Measurements from ENCODE around the gene IGSF21.

Gene IGSF21

DNA sequence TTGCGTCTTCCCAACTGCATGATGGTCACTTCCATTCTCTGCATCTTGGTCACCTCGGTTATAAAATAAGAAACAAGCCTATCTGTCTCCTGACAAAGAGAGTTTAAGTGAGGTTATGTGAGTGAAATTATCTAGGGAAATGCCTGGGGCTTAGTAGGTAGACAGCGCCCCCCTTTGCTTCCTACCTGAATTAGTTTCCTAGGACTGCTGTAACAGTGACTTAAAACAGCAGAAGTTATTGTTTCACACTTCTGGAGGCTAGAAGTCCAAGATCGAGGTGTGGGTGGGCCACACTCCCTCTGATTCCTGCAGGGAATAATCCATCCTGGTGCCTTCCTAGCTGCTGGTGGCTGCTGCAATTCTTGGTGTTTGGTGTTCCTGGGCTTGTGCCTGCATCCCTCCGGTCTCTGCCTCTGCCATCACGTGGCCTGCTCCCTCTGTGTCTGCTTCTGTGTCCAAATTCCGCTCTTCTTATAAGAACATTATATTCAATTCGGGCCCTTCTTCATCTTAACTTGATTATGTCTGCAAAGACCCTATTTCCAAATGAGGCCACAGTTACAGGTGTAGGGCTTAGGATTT lies 92.6 kb downstream of the IGSF21 start:
- H3K27ac ChIP-seq (replicated peaks): no peak overlapping the region
- H3K27me3 ChIP-seq (ENCODE audit: insufficient read depth, poor library complexity, severe bottlenecking): peaks cover 9% of the 10 kb centered on the region
- no peak overlapping the region for H3K4me3 ChIP-seq (replicated peaks; ENCODE audit: insufficient read depth, low read length)
- TF ChIP-seq, protein P1, sequence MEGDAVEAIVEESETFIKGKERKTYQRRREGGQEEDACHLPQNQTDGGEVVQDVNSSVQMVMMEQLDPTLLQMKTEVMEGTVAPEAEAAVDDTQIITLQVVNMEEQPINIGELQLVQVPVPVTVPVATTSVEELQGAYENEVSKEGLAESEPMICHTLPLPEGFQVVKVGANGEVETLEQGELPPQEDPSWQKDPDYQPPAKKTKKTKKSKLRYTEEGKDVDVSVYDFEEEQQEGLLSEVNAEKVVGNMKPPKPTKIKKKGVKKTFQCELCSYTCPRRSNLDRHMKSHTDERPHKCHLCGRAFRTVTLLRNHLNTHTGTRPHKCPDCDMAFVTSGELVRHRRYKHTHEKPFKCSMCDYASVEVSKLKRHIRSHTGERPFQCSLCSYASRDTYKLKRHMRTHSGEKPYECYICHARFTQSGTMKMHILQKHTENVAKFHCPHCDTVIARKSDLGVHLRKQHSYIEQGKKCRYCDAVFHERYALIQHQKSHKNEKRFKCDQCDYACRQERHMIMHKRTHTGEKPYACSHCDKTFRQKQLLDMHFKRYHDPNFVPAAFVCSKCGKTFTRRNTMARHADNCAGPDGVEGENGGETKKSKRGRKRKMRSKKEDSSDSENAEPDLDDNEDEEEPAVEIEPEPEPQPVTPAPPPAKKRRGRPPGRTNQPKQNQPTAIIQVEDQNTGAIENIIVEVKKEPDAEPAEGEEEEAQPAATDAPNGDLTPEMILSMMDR (IDR thresholded peaks at IDR 0.05; ENCODE audit: insufficient read depth, low read length): no peak
- TF ChIP-seq, protein P2, sequence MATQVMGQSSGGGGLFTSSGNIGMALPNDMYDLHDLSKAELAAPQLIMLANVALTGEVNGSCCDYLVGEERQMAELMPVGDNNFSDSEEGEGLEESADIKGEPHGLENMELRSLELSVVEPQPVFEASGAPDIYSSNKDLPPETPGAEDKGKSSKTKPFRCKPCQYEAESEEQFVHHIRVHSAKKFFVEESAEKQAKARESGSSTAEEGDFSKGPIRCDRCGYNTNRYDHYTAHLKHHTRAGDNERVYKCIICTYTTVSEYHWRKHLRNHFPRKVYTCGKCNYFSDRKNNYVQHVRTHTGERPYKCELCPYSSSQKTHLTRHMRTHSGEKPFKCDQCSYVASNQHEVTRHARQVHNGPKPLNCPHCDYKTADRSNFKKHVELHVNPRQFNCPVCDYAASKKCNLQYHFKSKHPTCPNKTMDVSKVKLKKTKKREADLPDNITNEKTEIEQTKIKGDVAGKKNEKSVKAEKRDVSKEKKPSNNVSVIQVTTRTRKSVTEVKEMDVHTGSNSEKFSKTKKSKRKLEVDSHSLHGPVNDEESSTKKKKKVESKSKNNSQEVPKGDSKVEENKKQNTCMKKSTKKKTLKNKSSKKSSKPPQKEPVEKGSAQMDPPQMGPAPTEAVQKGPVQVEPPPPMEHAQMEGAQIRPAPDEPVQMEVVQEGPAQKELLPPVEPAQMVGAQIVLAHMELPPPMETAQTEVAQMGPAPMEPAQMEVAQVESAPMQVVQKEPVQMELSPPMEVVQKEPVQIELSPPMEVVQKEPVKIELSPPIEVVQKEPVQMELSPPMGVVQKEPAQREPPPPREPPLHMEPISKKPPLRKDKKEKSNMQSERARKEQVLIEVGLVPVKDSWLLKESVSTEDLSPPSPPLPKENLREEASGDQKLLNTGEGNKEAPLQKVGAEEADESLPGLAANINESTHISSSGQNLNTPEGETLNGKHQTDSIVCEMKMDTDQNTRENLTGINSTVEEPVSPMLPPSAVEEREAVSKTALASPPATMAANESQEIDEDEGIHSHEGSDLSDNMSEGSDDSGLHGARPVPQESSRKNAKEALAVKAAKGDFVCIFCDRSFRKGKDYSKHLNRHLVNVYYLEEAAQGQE (IDR thresholded peaks at IDR 0.05; ENCODE audit: insufficient replicate concordance, low read depth): no peak
- no peak for TF ChIP-seq SPI1 (IDR thresholded peaks at IDR 0.05; ENCODE audit: borderline replicate concordance, low read depth)
- no peak for TF ChIP-seq POLR2AphosphoS5 (IDR thresholded peaks at IDR 0.05; ENCODE audit: low read depth)
- TF ChIP-seq GABPA (IDR thresholded peaks at IDR 0.05; ENCODE audit: low read depth): no peak
- no peak for DNase-seq (ENCODE audit: low read depth in 1 of 2, low spot score in 1 of 2)

DNA sequence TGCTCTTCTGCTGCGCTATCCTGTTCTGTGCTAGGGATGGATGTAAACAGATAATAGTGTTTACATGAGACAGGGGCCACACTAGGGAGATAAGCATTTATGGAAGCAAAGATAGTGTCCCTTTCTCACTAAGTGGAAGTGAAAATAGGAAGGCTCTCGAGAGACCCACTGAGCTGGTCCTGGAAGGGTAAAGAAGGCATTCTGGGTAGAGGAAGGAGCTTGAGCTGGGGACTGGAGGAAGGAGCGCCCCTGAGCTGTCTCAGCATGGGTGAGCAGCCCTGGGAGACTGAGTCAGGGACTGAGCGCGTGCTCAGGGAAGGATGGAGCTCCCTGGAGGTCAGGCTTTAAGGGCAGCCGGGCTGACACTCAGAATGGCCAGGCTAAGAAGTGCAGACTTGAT lies 93.3 kb downstream of the IGSF21 start:
- TF ChIP-seq SPI1 (IDR thresholded peaks at IDR 0.05; ENCODE audit: borderline replicate concordance, low read depth): no peak
- TF ChIP-seq, protein P1 (IDR thresholded peaks at IDR 0.05; ENCODE audit: insufficient read depth, low read length): no peak
- TF ChIP-seq, protein P2 (IDR thresholded peaks at IDR 0.05; ENCODE audit: insufficient replicate concordance, low read depth): no peak
- TF ChIP-seq GABPA (IDR thresholded peaks at IDR 0.05; ENCODE audit: low read depth): no peak
- TF ChIP-seq POLR2AphosphoS5 (IDR thresholded peaks at IDR 0.05; ENCODE audit: low read depth): no peak
- Histone ChIP-seq H3K27ac (replicated peaks) (no peak overlapping the region), H3K27me3 (ENCODE audit: insufficient read depth, poor library complexity, severe bottlenecking) (peaks cover 7% of the 10 kb centered on the region), H3K4me3 (replicated peaks; ENCODE audit: insufficient read depth, low read length) (no peak overlapping the region)
- no peak for DNase-seq (ENCODE audit: low read depth in 1 of 2, low spot score in 1 of 2)

DNA sequence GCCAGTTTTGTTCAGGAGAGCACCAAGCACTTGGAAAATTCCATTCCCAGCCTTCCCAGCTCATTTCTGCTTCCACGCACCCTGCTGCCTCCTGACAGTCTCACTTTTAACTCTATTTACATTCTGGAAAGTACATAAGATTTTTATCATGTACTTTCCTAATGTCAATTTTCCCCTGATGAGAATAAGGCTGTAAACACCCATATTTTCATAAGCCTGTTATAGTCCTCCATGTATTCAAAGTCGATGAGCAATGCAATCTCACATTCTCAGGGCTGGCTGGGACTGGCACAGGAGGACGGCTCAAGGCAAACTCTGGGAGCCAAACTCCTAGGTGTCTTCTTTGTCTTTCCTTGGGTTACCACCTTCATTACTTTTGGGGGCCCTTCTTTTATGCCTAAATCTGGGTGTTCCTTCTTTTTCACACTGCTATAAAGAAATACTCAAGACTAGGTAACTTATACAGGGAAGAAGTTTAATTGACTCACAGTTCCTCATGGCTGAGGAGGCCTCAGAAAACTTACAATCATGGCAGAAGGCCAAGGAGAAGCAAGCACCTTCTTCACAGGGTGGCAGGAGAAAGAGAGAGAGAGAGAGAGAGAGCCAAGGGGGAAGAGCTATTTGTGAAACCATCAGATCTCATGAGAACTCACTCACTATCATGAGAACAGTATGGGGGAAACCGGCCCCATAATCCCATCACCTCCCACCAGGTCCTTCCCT lies 94.6 kb downstream of the IGSF21 start:
- no peak overlapping the region for H3K27ac ChIP-seq (replicated peaks)

More for the DNA sequence above, 94.6 kb downstream of the IGSF21 start:
- DNase-seq (ENCODE audit: low read depth in 1 of 2, low spot score in 1 of 2): no peak
- TF ChIP-seq, protein P1 (IDR thresholded peaks at IDR 0.05; ENCODE audit: insufficient read depth, low read length): no peak
- TF ChIP-seq, protein P2 (IDR thresholded peaks at IDR 0.05; ENCODE audit: insufficient replicate concordance, low read depth): no peak
- TF ChIP-seq POLR2AphosphoS5 (IDR thresholded peaks at IDR 0.05; ENCODE audit: low read depth) (no peak), GABPA (IDR thresholded peaks at IDR 0.05; ENCODE audit: low read depth) (no peak), SPI1 (IDR thresholded peaks at IDR 0.05; ENCODE audit: borderline replicate concordance, low read depth) (no peak)
- Histone ChIP-seq H3K4me3 (replicated peaks; ENCODE audit: insufficient read depth, low read length) (no peak overlapping the region), H3K27me3 (ENCODE audit: insufficient read depth, poor library complexity, severe bottlenecking) (peaks cover 6% of the 10 kb centered on the region)
